Loucy (cell line): ENCODE results near the gene STX8.

ENCODE experiments used
- EZH2phosphoT487 ChIP-seq: fragments of 200-600 bp; IDR thresholded peaks from 2 replicates; pipeline ENCODE4 v1.6.1; 2018; ENCODE audit warnings: antibody characterized with exemption, mild to moderate bottlenecking, moderate library complexity, borderline replicate concordance
- TF ChIP-seq, protein P1 (sequence below): fragments of 200-600 bp; sonication (generic); conservative IDR thresholded peaks from 2 replicates; pipeline ENCODE4 v1.5.1; 2014; ENCODE audit warnings: mild to moderate bottlenecking, antibody characterized with exemption, low read length

DNA sequence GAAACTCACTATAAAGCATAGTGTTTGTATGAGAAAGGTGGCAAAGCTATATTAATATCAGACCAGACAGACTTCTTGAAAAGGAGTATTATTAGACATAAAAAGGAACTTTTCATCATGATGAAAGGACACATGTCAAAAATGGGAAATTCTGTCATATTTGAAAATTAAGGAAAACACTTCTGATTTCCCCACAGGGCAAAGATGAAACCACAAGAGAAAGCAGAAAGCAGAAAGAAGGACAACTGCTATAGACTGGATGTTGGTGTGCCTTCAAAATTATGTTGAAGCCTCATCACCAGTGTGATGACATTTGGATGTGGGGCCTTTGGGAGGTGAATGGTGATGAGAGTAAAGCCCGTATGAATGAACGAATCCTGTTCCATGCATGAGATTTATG, 193.0 kb downstream of the STX8 start:
- TF ChIP-seq, protein P1, sequence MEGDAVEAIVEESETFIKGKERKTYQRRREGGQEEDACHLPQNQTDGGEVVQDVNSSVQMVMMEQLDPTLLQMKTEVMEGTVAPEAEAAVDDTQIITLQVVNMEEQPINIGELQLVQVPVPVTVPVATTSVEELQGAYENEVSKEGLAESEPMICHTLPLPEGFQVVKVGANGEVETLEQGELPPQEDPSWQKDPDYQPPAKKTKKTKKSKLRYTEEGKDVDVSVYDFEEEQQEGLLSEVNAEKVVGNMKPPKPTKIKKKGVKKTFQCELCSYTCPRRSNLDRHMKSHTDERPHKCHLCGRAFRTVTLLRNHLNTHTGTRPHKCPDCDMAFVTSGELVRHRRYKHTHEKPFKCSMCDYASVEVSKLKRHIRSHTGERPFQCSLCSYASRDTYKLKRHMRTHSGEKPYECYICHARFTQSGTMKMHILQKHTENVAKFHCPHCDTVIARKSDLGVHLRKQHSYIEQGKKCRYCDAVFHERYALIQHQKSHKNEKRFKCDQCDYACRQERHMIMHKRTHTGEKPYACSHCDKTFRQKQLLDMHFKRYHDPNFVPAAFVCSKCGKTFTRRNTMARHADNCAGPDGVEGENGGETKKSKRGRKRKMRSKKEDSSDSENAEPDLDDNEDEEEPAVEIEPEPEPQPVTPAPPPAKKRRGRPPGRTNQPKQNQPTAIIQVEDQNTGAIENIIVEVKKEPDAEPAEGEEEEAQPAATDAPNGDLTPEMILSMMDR = no peak
- no peak for TF ChIP-seq EZH2phosphoT487
